Stomach (tissue), 4 donors: Measurements from ENCODE around the gene CUL1.

Experiments
- CTCF ChIP-seq, 7 experiments: fragments of 450-650 bp in 4 of 7; fragments of 200-600 bp in 3 of 7; sonication (generic) in 3 of 7; IDR thresholded peaks; one replicate each; pipeline ENCODE4 v1.5.1; 2016 to 2019; ENCODE audit warnings: antibody characterized with exemption in 7 of 7, control low read depth in 2 of 7, mild to moderate bottlenecking in 1 of 7
- EP300 ChIP-seq: sonication (generic); formaldehyde crosslinking; IDR thresholded peaks from one replicate; pipeline ENCODE4 v1.6.1; 2017; ENCODE audit warnings: antibody characterized with exemption
- POLR2A ChIP-seq, 4 donors: fragments of 450-650 bp; IDR thresholded peaks; one replicate each; pipeline ENCODE4 v1.6.1; 2016; ENCODE audit warnings: antibody characterized with exemption in 4 of 4, control low read depth in 2 of 4, mild to moderate bottlenecking in 1 of 4, moderate library complexity in 1 of 4
- POLR2AphosphoS5 ChIP-seq, 3 donors: sonication (generic); formaldehyde crosslinking; IDR thresholded peaks; one replicate each; pipeline ENCODE4 v1.6.1; 2016; ENCODE audit warnings: antibody characterized with exemption in 3 of 3

- TF ChIP-seq CTCF (IDR thresholded peaks at IDR 0.05) (no peak), POLR2AphosphoS5 (IDR thresholded peaks at IDR 0.05) (no peak), EP300 (no peak), POLR2A (IDR thresholded peaks at IDR 0.05) (no peak)
Observed at GRCh38 chr7:148652773-148653172, 45.9 kb upstream of the CUL1 start.
